Parathyroid adenoma (tissue), 2 donors: ENCODE measurements around the gene CALY.

Experiments
- H2AFZ ChIP-seq: fragments of 300-600 bp; sonication (generic); one replicate; pipeline ENCODE4 v1.7.0; 2017; ENCODE audit warnings: antibody characterized with exemption, mild to moderate bottlenecking
- H3K27ac ChIP-seq: fragments of 300-600 bp; sonication (generic); one replicate; pipeline ENCODE4 v1.7.0; 2017
- H3K27me3 ChIP-seq: fragments of 300-600 bp; sonication (generic); one replicate; pipeline ENCODE4 v1.7.0; 2017; ENCODE audit warnings: low read length; ENCODE audit not compliant: control insufficient read depth, insufficient read depth
- H3K36me3 ChIP-seq: fragments of 300-600 bp; sonication (generic); one replicate; pipeline ENCODE4 v1.7.0; 2017; ENCODE audit warnings: low read length; ENCODE audit not compliant: control insufficient read depth, insufficient read depth
- H3K4me1 ChIP-seq: fragments of 300-600 bp; sonication (generic); one replicate; pipeline ENCODE4 v1.7.0; 2017; ENCODE audit warnings: control low read depth
- H3K4me2 ChIP-seq: fragments of 300-600 bp; sonication (generic); one replicate; pipeline ENCODE4 v1.7.0; 2017; ENCODE audit warnings: low read length
- H3K4me3 ChIP-seq: fragments of 300-600 bp; sonication (generic); one replicate; pipeline ENCODE4 v1.7.0; 2017; ENCODE audit warnings: low read depth, low read length
- H3K79me2 ChIP-seq: fragments of 300-600 bp; sonication (generic); one replicate; pipeline ENCODE4 v1.7.0; 2017; ENCODE audit warnings: control low read depth
- H3K9ac ChIP-seq: fragments of 300-600 bp; sonication (generic); one replicate; pipeline ENCODE4 v1.7.0; 2017; ENCODE audit warnings: mild to moderate bottlenecking
- H3K9me3 ChIP-seq: fragments of 300-600 bp; sonication (generic); one replicate; pipeline ENCODE4 v1.7.0; 2017; ENCODE audit warnings: low read length; ENCODE audit not compliant: control insufficient read depth
- TF ChIP-seq, protein P1 (sequence below): fragments of 300-600 bp; sonication (generic); IDR thresholded peaks from one replicate; pipeline ENCODE4 v1.7.0; 2017; ENCODE audit warnings: antibody characterized with exemption, mild to moderate bottlenecking
- donor health status: primary hyperparathyroidism.

Gene CALY

DNA sequence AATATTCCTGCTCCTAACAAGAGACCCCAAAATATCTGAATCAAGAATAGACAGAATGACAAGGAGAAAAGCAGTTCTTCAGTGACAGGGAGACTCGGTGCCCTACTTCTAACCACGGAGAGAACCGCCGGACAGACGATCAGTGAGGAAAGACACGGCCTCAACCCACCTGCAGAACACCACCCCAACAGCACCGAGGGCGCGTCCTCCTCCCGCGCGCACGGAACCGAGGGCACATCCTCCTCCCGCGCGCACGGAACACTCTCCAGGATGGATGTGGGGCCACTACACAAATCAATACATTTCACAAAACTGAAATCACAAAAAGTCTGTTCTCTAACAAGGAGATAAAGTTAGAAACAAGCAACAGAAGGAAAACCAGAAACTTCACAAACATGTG is 50.3 kb downstream of the CALY start:
- TF ChIP-seq, protein P1, sequence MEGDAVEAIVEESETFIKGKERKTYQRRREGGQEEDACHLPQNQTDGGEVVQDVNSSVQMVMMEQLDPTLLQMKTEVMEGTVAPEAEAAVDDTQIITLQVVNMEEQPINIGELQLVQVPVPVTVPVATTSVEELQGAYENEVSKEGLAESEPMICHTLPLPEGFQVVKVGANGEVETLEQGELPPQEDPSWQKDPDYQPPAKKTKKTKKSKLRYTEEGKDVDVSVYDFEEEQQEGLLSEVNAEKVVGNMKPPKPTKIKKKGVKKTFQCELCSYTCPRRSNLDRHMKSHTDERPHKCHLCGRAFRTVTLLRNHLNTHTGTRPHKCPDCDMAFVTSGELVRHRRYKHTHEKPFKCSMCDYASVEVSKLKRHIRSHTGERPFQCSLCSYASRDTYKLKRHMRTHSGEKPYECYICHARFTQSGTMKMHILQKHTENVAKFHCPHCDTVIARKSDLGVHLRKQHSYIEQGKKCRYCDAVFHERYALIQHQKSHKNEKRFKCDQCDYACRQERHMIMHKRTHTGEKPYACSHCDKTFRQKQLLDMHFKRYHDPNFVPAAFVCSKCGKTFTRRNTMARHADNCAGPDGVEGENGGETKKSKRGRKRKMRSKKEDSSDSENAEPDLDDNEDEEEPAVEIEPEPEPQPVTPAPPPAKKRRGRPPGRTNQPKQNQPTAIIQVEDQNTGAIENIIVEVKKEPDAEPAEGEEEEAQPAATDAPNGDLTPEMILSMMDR, result no peak
- H3K4me2 ChIP-seq, result no peak overlapping the region
- no peaks in the 10 kb centered on the region for H3K36me3 ChIP-seq
- no peaks in the 10 kb centered on the region for H3K4me1 ChIP-seq
- H3K4me3 ChIP-seq, result no peak overlapping the region
- no peak overlapping the region for H3K9ac ChIP-seq
- no peaks in the 10 kb centered on the region for H3K9me3 ChIP-seq
- no peak overlapping the region for H2AFZ ChIP-seq
- no peak overlapping the region for H3K27ac ChIP-seq
- no peaks in the 10 kb centered on the region for H3K27me3 ChIP-seq
- H3K79me2 ChIP-seq, result peaks cover 2% of the 10 kb centered on the region

DNA sequence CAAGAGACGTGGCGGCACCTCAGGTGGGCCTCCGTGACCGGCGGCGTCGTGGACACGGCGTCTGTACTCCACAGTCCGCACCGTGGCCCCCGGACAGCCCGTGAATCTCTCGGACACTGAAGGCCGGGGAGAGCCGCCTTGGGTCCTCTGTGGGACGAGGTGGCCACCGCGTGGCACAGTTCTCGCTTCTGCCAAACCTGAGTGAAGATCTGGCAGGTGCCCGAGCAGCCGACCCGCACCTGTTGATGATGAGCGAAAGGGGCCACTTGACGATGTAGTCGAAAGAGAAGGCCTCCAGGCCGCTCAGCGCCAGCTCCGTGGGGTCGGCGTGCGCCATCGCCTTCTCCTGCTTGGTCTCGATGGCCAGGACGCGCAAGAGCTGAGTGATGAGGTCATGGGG is 51.5 kb downstream of the CALY start:
- H3K9ac ChIP-seq, result no peak overlapping the region
- TF ChIP-seq, protein P1, result no peak
- H2AFZ ChIP-seq, result no peak overlapping the region
- no peak overlapping the region for H3K4me3 ChIP-seq
- no peaks in the 10 kb centered on the region for H3K27me3 ChIP-seq
- H3K4me1 ChIP-seq, result no peaks in the 10 kb centered on the region
- H3K27ac ChIP-seq, result no peak overlapping the region
- no peaks in the 10 kb centered on the region for H3K9me3 ChIP-seq
- H3K4me2 ChIP-seq, result no peak overlapping the region
- no peaks in the 10 kb centered on the region for H3K36me3 ChIP-seq
- peaks cover 2% of the 10 kb centered on the region for H3K79me2 ChIP-seq

DNA sequence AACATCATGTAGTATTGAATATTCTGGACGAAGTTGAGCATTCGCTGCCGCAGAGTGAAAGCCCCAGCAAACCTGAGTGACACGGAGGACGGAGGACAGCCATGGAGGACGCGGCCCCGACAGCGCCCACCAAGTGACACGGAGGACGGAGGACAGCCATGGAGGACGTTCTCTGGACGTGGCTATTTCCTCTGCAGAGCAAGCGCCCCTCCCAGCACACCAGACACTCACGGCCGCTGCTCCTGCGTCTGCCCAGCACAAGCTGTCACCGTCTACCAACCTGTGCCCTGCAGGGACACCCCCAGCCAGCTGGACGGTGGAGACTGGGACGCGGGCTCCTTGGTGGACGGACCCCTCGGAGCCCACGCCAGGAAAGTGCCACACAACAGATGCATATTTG is 52.8 kb downstream of the CALY start:
- Histone ChIP-seq H2AFZ (no peak overlapping the region), H3K36me3 (no peaks in the 10 kb centered on the region), H3K9me3 (no peaks in the 10 kb centered on the region), H3K4me3 (no peak overlapping the region), H3K4me2 (no peak overlapping the region), H3K27ac (no peak overlapping the region), H3K79me2 (peaks cover 2% of the 10 kb centered on the region), H3K27me3 (no peaks in the 10 kb centered on the region), H3K4me1 (no peaks in the 10 kb centered on the region), H3K9ac (no peak overlapping the region)
- TF ChIP-seq, protein P1, result no peak

DNA sequence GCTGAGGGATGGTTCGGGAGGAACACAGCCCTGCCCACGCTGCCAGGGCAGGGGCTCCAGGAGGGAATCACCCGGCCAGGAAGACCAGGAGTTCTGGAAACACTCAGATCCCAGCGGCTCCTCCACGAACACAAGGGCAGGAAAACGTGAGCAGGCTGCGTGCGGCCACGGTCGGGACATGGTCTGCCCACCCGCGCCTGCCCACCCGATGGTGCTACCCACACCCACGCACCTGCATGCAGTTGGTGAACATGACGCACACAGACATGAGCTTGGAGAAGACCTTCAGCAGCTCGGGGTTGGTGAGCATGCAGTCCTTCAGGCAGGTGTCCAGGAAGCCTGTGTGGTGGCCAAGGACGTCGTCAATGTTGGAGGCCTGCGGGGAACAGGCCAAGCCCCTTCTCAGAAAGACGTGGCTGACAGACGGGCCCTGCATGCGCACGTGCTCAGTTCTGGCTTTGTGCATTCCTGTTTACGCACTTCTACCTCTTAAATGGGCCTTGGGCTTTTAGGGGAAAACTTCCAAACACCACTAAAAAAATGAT is 53.8 kb downstream of the CALY start:
- Histone ChIP-seq H3K4me3 (no peak overlapping the region), H3K27me3 (no peaks in the 10 kb centered on the region), H3K4me1 (no peaks in the 10 kb centered on the region), H3K79me2 (peaks cover 2% of the 10 kb centered on the region), H3K27ac (no peak overlapping the region), H2AFZ (no peak overlapping the region), H3K36me3 (no peaks in the 10 kb centered on the region), H3K9me3 (no peaks in the 10 kb centered on the region), H3K9ac (no peak overlapping the region), H3K4me2 (no peak overlapping the region)
- TF ChIP-seq, protein P1, result no peak

DNA sequence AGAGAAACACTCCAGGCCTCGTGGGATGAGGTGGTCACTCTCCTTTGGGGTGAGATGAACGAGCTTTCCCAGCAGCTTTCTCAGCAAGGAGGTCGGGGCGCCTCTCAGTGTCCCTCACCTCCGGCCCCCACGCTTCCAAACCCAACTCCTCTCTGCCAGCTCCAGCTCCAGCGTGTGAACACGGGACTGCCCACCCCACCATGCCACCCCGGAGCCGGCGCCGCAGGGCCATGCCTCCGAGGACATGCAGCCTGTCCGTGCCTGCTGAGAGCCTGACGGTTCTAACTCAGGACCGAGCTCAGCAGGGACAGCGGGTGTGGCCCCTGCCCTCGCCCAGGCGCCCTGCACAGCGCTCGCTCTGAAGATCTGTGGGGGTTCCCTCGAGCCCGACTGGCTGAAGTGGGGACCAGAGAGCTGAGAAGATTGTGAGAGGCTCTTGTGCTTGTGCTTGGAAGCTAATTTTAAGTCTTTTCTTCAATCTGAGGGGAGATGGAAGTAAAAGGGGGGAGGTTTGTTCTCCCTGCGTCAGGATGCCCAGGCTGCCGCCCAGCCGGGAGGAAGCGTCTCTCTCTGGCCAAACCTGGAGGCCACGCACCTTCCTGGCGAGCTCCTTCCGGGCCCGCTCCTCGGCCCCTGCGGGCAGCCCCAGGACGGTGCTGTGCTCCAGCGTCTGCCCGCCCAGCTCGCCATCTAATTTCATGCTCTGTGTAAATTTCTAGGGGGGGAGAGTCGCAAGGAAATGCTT is 54.9 kb downstream of the CALY start:
- no peaks in the 10 kb centered on the region for H3K36me3 ChIP-seq
- H3K27ac ChIP-seq, result no peak overlapping the region
- TF ChIP-seq, protein P1, result no peak
- H3K9me3 ChIP-seq, result no peaks in the 10 kb centered on the region
- H3K4me1 ChIP-seq, result no peaks in the 10 kb centered on the region
- H3K79me2 ChIP-seq, result peaks cover 2% of the 10 kb centered on the region
- H3K4me3 ChIP-seq, result no peak overlapping the region
- no peak overlapping the region for H3K9ac ChIP-seq
- H3K4me2 ChIP-seq, result no peak overlapping the region
- no peaks in the 10 kb centered on the region for H3K27me3 ChIP-seq
- no peak overlapping the region for H2AFZ ChIP-seq
